Activated T-cell treated with anti-CD3 and anti-CD28 coated beads, Interleukin-2, amount 50 U/mL, for 24 hours (primary cell): ENCODE results near the gene NGRN.

Source experiments
- DNase-seq: peaks from one replicate; pipeline ENCODE4 v3.0.0-alpha.2; 2020
- H3K27ac Mint-ChIP-seq: 2 replicates; pipeline ENCODE4 v1.8.0; 2020; ENCODE audit warnings: mild to moderate bottlenecking, mixed read lengths
- H3K27me3 Mint-ChIP-seq: 2 replicates; pipeline ENCODE4 v1.8.0; 2020; ENCODE audit warnings: mixed read lengths
- H3K36me3 Mint-ChIP-seq: 2 replicates; pipeline ENCODE4 v1.8.0; 2020; ENCODE audit warnings: low read depth, mixed read lengths
- H3K4me1 Mint-ChIP-seq: 2 replicates; pipeline ENCODE4 v1.8.0; 2020; ENCODE audit warnings: low read depth, mixed read lengths
- H3K4me3 Mint-ChIP-seq: 2 replicates; pipeline ENCODE4 v1.8.0; 2020; ENCODE audit warnings: mild to moderate bottlenecking, moderate library complexity, mixed read lengths
- H3K9me3 Mint-ChIP-seq: 2 replicates; pipeline ENCODE4 v1.8.0; 2020; ENCODE audit warnings: mixed read lengths

The NGRN gene

DNA sequence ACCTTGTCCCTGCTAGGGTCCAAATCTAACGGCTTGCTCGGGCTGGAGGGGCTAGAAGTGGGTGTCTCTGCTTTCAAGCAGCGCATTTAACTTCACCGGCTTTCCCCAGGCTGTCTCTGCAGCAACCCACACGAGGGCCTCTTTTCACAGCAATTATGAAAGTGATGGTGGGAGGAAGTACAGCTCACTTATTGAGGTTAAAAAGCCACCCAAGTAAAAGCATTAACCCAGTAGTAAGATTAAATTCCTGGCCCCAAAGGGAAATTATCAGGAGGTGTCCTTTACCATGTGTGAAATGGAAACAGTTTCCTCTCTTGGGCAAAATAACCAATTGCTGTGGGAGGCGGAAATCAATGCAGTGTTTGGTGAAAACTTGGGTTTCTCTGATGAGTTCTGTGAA is 41.1 kb downstream of the NGRN start:
- no peaks in the 10 kb centered on the region for H3K27me3 Mint-ChIP-seq
- peak; percentile 51 for DNase-seq

DNA sequence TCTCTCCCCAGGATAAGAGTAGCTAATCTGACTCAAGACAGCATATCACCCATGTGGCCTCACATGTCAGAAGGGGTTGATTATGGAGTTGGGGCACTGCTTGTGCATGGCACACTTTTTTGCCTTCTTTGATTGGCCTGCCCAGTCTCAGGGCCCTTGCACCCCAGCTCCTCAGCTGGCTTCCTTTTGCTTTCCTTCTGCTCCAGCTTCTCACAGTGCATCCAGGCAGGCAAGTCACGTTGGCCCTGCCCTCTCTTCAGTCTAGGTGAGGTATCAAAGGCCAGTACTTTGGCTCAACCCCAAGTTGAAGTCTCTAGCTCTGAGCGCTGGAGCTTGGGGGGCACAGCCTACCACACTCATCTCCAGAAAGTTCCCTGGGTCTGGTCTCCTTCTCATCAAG is 42.2 kb downstream of the NGRN start:
- DNase-seq: no peak
- no peaks in the 10 kb centered on the region for H3K9me3 Mint-ChIP-seq
- H3K36me3 Mint-ChIP-seq: no peaks in the 10 kb centered on the region
- peaks cover 45% of the 10 kb centered on the region for H3K4me1 Mint-ChIP-seq
- H3K4me3 Mint-ChIP-seq: no peak overlapping the region
- H3K27ac Mint-ChIP-seq: no peak overlapping the region
- H3K27me3 Mint-ChIP-seq: no peaks in the 10 kb centered on the region

More for the DNA sequence above, 41.1 kb downstream of the NGRN start:
- no peaks in the 10 kb centered on the region for H3K9me3 Mint-ChIP-seq
- H3K27ac Mint-ChIP-seq: peak overlapping the region; percentile 75
- peaks cover 43% of the 10 kb centered on the region for H3K4me1 Mint-ChIP-seq
- H3K36me3 Mint-ChIP-seq: no peaks in the 10 kb centered on the region
- peak overlapping the region; percentile 61 for H3K4me3 Mint-ChIP-seq

DNA sequence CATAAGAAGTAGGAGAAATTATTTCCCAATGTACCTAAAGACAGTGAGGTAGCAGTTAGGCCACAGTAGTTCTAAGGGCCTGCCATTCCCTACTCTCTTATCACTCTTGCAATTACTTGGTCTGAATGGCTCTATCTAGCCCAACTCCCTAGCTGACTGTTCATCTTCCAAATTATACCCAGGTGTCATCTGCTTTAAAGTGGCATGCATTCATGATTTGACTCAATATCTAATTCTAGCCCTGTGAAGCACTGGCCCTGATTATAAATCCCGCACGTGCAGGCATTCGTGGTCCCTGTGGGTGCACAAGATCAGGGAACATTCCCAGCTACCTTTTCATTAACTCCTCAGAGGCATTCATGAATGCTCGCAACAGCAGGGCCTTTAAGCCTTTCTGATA is 43.5 kb downstream of the NGRN start:
- Mint-ChIP-seq H3K4me3 (no peak overlapping the region), H3K4me1 (peaks cover 40% of the 10 kb centered on the region), H3K9me3 (no peaks in the 10 kb centered on the region), H3K27me3 (no peaks in the 10 kb centered on the region), H3K36me3 (no peaks in the 10 kb centered on the region), H3K27ac (no peak overlapping the region)
- no peak for DNase-seq

DNA sequence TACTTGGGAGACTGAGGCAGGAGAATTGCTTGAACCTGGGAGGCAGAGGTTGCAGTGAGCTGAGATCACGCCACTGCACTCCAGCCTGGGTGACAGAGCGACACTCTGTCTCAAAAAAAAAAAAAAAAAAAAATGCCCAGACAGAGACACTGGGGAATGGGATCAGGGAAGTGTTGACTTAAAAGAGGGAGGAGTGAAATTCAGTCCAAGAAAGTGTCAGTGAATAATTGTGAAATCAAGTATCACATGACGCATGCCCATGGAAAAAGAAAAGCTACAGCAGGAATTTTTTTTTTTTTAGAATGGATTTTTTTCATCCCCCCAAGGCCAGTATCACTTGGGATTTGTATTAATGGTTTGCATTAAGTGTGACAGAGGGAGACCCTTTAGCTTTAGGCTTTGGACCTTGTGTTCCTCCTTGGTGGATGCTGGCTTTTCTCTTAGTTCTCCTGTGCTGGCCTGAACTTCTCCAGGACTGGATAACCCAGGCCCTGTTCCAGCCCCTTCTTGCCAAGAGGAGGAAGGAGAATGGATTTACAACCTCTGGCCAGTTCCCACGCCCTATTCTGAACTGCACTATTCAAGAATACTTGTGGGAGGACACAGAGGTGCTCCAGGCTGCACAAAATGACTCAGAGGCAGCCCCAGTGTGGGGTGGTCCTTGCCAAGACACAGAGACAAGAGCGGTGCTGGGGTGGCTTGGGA is 50.0 kb downstream of the NGRN start:
- no peak overlapping the region for H3K4me3 Mint-ChIP-seq
- peaks cover 13% of the 10 kb centered on the region for H3K4me1 Mint-ChIP-seq
- no peak overlapping the region for H3K27ac Mint-ChIP-seq
- DNase-seq: no peak
- H3K9me3 Mint-ChIP-seq: no peaks in the 10 kb centered on the region
- no peaks in the 10 kb centered on the region for H3K27me3 Mint-ChIP-seq
- H3K36me3 Mint-ChIP-seq: no peaks in the 10 kb centered on the region

DNA sequence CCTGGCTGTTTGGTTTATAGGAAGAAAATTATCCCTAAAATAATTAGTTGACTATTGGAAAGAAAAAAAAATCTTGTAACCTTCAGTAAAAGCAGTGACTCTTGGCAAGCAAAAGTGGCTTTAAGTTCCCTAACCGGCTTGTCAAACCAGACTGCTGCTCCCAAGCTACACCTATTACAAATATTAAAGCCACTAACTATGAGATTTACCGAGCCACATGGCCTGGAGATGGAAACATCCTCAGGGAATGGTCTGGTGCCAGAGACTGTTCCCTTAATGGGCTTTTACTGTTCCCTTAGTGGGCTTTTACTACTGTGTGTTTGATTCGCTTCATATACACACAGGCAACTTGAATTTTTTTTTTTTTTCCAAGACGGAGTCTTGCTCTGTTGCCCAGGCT is 50.7 kb downstream of the NGRN start:
- Mint-ChIP-seq H3K4me1 (peaks cover 13% of the 10 kb centered on the region), H3K27me3 (no peaks in the 10 kb centered on the region), H3K4me3 (no peak overlapping the region), H3K9me3 (no peaks in the 10 kb centered on the region), H3K27ac (no peak overlapping the region), H3K36me3 (no peaks in the 10 kb centered on the region)
- DNase-seq: no peak

DNA sequence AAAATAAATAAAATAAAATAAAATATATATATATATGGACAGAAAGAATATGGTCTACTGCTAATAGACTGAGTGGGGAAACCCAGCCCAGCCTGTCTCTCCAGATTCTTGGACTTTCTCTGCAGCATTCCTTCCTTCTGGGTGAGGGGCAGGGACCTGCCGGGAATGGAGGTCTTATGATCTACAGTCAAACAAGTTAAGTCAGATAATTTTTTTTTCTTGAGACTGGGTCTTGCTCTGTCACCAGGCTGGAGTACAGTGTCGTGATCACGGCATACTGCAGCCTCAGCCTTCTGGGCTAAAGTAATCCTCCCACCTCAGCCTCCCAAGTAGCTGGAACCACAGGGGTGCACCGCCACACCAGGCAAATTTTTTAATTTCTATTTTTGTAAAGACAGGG is 53.1 kb downstream of the NGRN start:
- peaks cover 5% of the 10 kb centered on the region for H3K4me1 Mint-ChIP-seq
- no peak for DNase-seq
- H3K9me3 Mint-ChIP-seq: no peaks in the 10 kb centered on the region
- H3K4me3 Mint-ChIP-seq: no peak overlapping the region
- no peaks in the 10 kb centered on the region for H3K36me3 Mint-ChIP-seq
- no peaks in the 10 kb centered on the region for H3K27me3 Mint-ChIP-seq
- H3K27ac Mint-ChIP-seq: no peak overlapping the region

DNA sequence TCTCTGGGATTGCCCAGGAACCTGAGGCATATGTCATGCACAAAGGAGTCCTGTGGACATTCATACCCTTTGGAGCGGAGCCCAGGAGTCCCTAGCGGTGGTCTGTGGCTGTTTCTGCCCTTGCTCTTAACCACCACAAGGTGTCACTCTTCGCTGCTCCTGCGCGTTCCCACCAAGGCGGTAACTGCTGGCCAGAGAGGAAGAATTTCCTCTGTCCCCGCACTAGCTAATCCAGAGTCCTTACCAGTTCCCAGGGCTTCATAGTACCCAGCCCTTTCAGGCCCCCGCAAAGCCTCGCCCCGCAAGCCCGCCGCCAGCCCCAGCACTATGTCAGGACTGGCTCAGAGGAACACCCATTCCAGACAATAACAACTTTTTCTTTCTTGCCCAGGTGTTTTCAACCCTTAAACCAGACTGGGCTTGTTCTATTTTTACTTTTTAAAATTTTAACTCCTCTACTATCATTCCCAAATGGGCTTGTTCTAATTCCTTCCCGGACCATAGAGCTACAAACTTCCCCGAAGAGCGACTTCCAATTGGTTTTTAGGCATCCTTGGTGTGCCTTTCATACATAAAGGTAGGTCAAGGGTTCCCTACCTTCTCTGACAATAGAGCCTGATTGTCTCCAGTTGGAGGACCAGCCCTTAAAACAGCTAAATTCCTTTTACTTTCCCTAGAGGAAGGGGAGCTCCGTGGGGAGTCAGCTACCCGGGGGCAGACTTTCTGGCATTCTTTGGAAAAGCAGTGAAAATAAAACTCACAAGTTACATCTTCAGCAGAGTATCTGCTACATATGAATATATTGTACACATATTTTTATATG is 54.8 kb downstream of the NGRN start:
- DNase-seq: peak; percentile 73
- Mint-ChIP-seq H3K36me3 (no peaks in the 10 kb centered on the region), H3K9me3 (no peaks in the 10 kb centered on the region), H3K4me1 (peaks cover 5% of the 10 kb centered on the region), H3K27me3 (no peaks in the 10 kb centered on the region), H3K4me3 (no peak overlapping the region), H3K27ac (no peak overlapping the region)

DNA sequence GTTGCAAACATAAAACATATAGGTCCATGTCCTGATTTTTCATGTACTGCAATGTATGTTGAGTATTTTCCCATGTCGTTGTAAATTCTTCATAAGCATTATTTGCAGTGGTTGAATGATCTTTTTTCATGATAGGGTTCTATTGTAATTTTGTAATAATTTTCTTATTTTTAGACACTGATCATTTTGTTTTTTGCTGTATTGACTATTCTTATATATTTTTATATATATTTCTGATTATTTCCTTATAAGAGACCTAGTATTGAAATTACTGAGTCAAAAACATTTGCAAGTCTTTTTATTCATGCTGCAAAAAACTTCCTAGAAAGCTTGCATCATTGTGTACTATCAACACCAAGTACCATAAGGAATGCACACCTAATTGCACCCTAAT is 55.4 kb downstream of the NGRN start:
- H3K4me1 Mint-ChIP-seq: peaks cover 5% of the 10 kb centered on the region

More for the DNA sequence above, 55.4 kb downstream of the NGRN start:
- Mint-ChIP-seq H3K36me3 (no peaks in the 10 kb centered on the region), H3K4me3 (no peak overlapping the region), H3K27ac (no peak overlapping the region), H3K9me3 (no peaks in the 10 kb centered on the region), H3K27me3 (no peaks in the 10 kb centered on the region)
- DNase-seq: no peak
